ENCODE data around the gene PAGR1.
A peak's percentile ranks its signal among the peaks of the same experiment; 100 is the strongest.
"Not testable (repeated sequence)": the region's sequence is repeated elsewhere in the genome, so short reads cannot be mapped to it uniquely, and the experiment has no call there.

PAGR1 gene

DNA sequence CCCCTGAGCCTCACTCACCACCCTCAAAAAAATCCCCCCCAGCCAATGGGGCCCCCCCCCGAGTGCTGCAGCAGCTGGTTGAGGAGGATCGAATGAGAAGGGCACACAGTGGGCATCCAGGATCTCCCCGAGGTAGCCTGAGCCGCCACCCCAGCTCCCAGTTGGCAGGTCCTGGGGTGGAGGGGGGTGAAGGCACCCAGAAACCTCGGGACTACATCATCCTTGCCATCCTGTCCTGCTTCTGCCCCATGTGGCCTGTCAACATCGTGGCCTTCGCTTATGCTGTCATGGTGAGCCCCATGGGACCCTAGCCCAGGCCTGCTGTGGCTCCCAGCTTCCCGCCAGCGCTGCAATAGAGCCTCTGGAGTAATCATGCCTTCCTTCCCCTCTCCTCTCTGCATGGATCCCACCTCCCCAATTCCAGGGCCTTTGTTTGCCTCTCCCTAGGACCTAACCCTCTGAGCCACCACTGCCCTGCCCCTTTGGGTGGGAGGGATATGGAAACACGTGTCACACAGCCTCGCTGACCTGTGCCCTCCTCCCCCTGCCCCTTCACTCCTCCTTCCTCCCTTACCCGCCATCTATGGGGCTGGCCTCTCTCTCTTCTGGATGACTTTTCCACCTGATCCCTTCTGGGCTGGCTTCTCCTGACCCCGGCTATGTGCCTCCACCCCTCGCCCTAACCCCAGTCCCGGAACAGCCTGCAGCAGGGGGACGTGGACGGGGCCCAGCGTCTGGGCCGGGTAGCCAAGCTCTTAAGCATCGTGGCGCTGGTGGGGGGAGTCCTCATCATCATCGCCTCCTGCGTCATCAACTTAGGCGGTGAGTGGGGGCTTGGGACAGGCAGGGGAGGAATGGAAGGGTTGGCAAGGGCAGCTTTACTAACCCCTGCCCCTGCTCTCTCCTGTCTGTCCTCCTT lies 2.0 kb upstream of the PAGR1 start:
- no peak for DNase-seq

DNA sequence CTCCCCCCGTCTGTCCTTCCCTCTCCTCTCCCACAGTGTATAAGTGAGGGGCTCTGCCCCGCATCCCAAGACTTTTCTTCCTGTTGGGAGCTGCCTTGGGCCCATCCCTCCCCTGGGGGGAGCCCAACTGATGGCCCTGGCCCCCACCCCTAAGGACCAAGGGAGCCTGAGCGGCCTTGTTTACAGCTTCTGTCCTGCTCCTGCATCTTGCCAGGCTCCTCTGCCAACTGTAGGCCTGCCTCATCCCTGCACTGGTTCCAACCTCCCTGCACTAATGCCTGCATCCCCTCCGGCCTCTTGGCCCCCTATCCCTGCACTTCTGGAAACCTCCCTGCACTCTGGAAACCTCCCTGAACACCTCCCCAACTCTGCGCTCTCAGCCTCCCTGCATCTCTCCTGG lies 1.4 kb upstream of the PAGR1 start:
- no peak for DNase-seq

DNA sequence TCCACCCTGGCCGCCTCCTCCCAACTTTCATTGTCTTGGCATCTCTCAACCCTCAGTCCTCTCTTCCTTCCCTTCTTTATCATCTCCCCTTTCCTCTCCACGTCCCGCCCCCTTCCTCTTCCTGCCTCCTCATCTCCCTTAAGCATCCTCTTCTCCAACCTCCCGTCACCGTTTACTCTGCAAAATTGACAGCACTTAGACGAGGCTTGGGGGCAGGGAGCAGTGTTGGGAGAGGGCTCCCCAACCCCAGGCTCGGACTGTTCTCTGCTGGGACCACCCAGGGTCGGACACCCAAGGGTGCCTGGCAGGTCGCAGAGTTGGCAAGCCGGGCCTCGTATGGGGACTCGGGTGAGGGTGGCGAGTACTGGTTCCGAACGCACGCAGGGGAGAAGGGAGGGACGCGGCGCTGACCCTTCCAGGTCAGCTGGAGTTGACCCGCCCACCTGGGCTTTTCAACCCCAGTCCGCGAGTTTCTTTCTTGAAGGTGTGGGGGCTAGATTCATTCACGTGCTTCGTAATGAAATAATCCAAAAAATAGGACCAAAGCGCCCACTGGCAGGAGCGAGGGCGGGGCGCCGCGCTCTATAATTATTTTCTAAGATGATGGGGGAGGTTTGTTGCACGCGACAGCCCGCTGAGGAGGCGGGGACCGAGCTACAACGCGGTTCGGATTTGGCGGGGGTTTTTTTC lies 775 bp upstream of the PAGR1 start:
- peak; percentile 60 for DNase-seq

DNA sequence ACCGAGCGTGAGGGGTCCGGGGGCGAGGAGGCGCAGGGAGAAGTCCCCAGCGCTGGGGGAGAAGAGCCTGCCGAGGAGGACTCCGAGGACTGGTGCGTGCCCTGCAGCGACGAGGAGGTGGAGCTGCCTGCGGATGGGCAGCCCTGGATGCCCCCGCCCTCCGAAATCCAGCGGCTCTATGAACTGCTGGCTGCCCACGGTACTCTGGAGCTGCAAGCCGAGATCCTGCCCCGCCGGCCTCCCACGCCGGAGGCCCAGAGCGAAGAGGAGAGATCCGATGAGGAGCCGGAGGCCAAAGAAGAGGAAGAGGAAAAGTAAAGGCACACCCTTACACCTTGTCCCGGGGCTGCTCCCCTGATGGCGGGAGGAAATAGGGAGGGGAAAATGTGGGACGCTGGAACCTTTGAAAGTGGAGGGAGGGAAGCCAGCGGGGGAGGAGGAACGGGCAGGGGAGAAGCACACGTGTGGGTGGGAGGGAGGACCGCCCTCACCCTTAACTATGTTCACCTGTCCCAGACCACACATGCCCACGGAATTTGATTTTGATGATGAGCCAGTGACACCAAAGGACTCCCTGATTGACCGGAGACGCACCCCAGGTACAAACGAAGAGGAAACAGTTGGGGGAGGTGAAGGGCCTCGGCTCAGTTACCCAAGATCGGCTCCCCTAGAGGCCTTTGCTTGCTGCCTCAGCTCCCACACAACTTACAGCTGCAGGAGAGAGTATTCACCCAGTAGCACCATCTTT lies 916 bp downstream of the PAGR1 start:
- peak; percentile 78 for DNase-seq

DNA sequence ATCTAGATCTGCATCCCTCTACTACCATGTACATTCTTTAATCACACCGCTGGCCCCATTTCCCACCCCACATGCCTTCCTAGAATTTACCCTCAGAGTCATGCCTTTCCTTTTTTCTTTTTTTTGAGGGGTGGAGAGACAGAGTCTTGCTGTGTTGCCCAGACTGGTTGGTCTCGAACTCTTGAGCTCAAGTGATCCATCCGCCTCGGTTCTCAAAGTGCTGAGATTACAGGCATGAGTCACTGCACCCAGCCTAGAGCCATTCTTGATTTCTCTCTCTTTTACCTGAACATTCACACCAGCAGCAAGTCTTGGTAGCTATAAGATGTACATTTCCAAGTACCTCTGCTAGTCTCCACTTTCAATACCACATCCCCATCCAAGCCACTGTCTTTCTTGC lies 2.1 kb downstream of the PAGR1 start:
- DNase-seq = no peak

DNA sequence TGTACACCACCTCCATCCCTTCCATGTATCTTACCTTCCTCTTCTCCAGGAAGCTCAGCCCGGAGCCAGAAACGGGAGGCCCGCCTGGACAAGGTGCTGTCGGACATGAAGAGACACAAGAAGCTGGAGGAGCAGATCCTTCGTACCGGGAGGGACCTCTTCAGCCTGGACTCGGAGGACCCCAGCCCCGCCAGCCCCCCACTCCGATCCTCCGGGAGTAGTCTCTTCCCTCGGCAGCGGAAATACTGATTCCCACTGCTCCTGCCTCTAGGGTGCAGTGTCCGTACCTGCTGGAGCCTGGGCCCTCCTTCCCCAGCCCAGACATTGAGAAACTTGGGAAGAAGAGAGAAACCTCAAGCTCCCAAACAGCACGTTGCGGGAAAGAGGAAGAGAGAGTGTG lies 3.6 kb downstream of the PAGR1 start:
- DNase-seq = no peak

DNA sequence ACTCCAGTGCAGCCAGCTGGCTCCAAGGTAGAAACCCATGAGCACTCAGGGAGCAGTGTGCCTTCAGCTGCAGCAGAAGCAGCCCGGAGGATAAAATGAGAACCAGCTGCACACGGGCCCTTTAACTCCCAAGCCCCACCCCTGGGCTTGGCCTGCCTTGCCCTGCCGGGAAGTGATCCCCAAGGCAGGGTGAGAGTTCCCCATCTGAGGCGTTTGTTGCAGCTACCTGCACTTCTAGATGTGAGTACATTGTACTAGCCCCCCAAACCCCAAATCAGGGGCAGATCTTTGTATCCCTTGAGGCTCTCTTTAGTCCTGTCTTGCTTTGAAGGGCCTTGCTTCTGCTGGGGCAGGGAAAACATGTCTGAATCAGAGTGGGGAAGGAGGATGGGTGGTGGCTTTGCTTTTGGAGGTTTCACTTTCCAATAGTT lies 4.3 kb downstream of the PAGR1 start, which contains the start of gene MVP:
Gene MVP (plus strand): TSS at position 192 of the 431 bp plus-strand sequence. CDS start 10,088 bp downstream, outside the sequence.
- DNase-seq = peak; percentile 60

DNA sequence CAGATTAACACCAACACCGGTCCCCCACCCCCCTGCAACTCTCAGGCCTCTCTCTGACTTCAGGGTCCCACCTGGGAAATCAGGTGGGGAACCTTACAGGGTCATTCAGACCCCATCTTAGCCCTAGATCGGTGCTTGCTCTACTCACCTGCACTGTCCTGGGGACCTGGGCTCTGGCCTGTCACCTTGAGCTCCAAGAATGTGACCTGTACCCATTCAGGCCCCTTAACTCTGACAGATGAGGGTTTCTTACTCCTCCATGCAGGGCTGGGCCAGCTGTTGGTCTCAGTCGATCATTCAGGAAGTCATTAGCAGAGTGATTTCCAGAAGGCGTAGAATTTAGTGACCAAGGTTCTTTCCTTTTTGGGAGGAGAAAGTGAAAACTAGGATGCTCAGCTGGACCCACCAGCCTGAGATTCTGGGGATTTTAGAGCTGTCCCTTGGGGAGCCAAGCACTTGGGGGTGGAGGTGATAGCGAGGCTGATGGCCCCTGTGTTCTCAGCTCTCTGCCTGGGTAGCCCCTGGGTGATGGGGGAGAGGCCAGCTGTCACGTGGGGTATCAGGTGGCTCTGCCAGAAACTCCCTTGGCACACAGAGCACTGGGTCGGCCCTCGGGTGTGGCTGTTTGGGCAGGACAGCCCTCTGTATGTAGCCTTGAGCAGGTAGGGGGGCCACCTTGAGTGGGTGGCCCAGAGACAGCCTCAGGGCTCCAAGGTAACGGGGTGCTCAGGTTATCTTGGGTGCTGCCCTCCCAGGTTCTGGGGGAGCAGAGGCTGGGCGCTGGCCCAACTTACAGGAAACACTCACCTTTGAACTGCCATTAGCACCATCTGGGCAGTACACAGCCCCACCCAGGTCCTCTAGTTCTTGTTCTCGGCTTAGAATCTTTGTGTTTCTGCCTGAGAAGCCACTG lies 5.0 kb downstream of the PAGR1 start:
- DNase-seq = peak; percentile 58

DNA sequence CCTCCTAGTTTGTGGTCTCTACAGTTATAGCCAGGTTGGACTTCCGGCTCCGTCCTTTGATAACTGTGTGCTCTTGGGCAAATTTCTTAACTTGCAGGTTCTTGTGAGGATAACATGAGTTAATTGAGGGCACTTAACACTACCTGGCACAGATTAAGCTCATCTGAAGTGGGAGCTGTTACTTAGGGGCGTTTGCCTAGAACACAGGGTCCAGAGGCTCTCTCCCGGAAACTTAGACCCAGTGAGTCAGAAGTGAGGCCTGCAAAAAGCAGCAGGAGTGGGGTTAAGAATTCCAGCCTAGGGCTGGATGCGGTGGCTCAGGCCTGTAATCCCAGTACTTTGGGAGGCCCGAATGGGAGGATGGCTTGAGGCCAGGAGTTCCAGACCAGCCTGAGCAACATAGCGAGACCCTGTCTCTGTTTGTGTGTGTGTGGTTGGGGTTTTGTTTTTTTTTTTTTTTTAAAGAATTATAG lies 5.7 kb downstream of the PAGR1 start:
- DNase-seq = no peak

DNA sequence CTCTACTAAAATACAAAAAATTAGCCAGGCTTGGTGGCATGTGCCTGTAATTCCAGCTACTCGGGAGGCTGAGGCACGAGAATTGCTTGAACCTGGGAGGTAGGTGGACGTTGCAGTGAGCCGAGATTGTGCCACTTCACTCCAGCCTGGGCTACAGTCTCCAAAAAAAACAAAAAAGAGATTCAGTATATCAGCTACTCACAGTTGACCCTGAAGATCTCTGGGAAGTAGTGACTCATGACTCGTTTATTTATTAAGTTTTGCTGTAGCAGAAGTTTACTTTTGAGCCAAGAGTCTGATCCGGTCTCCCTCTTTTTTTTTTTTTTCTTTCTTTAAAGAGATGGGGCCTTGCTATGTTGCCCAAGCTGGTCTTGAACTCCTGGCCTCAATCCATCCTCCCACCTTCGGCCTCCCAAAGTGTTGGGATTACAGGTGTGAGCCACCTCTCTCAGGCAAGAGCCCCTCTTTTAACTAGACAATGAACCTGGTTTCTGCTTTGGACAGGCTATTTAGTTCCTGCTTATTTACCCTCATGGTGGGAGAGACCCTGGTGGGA lies 8.7 kb downstream of the PAGR1 start:
- DNase-seq = no peak

DNA sequence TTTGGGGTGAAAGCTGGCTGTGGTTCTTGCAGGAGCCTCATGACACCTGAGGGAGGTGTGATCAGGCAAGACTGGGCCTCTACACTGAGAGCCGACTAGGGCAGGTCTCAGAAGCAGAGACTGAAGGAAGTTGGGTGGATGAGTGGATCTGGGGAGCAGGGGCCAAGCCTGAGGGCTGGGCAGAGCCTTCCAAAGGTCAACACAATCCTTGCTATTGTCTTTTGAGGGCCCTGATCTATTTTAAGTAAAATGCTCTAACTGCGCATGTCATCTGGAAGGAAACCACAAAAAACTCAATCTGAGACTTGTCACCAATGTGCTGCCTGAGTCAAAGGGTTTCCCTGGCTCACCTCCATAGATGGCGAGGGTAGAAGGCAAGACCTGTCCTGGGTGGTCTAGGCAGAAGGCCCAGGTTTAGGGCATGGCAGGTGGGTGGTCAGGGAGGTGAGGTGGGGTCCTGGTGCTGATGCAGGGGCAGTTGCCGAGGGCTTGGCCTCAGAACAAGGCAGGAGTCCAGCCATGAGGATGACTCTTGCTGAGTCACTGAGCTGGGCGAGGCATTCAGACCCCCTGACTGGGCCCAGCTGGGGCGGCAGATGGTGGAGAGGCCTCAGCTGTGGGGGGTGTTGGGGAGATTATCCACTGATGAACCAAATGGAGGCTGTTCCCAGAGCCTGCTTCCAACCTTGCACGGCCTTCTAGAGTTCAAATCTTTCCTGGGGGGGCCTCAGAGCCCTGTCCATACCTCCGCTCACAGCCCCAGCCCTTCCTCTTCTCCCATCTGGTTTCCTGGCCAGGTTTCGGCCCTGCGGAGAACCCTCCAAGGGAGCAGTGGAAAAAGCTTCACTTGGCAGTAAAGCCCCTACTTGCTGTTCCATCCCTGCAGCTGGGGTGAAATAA lies 9.4 kb downstream of the PAGR1 start:
- DNase-seq = peak; percentile 62

DNA sequence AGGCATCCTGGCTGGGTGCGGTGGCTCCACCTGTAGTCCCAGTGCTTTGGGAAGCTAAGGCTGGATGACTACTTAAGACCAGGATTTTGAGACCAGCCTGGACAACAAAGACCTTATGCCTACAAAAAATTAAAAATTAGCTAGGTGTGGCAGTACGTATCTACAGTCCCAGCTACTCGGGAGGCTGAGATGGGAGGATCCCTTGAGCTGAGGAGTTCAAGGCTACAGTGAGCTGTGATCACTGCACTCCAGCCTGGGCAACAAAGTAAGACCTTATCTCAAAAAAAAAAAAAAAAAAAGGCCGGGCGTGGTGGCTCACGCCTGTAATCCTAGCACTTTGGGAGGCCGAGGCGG lies 10.4 kb downstream of the PAGR1 start:
- no peak for DNase-seq

DNA sequence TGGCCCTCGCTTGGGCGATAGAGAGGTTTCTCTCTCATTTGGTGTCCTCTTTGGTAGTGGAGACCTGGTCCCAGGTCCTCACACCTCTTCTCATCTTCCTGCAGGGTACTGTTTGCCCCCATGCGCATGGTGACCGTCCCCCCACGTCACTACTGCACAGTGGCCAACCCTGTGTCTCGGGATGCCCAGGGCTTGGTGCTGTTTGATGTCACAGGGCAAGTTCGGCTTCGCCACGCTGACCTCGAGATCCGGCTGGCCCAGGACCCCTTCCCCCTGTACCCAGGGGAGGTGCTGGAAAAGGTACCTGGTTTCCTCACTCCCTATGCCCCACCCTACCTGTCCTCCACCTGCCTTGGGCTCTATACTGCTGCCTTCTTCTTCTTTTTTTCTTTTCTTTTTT lies 14.8 kb downstream of the PAGR1 start:
- no peak for DNase-seq

DNA sequence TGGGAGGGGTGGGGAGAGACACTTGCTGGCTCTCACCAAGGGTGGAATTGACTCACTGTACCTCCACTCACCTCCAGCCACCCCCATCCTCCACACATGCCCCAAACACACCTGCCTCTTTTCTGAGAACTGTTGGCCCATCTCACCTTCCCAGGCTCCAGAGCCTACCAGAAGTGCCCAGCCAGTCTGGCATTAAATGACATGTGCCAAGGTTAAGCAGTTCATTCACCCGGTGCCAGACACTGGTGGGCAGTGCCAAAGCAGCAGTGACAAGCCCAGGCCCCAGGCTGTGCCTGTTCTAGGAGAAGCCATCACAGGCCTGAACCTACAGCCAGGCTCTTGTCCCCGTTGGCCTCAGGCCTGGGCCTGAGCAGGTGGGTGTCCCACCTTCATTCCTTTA lies 15.5 kb downstream of the PAGR1 start:
- DNase-seq = no peak

DNA sequence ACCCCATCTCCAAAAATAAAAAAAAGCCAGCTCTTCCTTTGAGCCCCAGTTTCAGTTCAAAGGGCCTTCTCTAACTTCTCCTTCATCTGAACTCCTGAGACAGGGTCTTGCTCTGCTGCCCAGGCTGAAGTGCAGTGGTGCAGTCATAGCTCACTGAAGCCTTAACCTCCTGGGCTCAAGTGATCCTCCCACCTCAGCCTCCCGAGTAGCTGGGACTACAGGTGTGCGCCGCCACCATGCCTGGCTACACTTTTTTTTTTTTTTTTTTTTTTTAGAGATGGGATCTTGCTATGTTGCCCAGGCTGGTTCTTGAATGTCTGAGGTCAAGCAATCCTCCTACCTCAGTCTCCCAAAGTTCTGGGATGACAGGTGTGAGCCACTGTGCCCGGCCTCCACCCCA lies 17.3 kb downstream of the PAGR1 start:
- not testable (repeated sequence) for DNase-seq

DNA sequence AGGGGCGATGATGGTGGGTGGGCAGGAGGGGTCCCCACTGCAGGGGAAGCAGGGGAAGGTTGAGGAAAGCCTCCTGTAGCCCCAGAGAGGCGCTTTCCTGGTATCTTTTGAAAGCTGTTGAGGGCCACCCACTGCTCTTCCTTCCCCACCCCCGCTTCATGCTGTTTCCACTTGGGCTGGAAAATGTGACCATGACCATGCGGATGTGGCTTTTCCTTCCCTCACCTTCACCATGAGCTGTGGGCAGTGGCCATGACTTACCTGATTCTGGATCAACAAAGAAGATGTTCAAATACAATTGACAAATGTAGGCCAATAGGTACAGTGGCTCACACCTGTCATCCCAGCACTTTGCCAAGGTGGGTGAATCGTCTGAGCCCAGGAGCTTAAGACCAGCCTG lies 18.1 kb downstream of the PAGR1 start:
- no peak for DNase-seq

DNA sequence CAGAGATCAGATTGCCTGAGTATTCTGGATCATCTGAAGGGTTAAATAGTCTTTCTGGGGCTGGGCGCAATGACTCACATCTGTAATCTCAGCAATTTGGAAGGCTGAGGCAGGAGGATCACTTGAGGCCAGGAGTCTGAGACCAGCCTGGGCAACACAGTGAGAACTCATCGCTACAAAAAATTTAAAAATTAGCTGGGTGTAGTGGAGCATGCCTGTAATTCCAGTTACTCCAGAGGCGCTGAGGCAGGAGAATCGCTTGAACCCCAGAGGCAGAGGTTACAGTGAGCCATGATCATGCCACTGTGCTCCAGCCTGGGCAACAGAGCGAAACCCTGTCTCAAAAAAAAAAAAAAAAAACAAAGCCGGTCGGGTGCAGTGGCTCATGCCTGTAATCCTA lies 20.0 kb downstream of the PAGR1 start:
- DNase-seq = no peak

DNA sequence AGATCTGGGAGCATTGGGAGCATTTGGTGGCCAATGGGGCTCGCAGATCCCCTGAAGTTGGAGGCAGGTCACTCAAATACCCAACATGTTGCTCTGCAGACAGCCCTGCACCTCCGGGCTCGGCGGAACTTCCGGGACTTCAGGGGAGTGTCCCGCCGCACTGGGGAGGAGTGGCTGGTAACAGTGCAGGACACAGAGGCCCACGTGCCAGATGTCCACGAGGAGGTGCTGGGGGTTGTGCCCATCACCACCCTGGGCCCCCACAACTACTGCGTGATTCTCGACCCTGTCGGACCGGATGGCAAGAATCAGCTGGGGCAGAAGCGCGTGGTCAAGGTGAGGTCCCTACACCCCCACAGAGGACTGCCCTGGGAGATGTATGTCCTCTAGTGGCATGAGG lies 20.7 kb downstream of the PAGR1 start:
- no peak for DNase-seq

DNA sequence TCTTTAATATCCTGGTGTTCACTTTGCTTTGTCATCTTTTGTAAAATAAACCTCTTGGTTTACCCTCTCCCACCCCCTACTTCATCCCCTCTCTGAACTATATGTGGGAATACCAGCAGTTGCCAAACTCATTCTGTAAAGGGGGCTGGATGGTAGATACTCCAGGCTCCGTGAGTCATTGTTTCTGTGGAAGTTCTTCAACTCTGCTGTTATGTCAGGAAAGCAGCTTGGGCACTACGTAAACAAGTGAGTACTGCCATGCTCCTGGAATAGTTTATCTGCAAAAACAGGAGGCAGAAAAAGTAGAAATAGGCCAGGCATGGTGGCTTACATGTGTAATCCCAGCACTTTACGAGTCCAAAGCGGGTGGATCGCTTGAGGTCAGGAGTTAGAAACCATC lies 21.9 kb downstream of the PAGR1 start:
- no peak for DNase-seq

DNA sequence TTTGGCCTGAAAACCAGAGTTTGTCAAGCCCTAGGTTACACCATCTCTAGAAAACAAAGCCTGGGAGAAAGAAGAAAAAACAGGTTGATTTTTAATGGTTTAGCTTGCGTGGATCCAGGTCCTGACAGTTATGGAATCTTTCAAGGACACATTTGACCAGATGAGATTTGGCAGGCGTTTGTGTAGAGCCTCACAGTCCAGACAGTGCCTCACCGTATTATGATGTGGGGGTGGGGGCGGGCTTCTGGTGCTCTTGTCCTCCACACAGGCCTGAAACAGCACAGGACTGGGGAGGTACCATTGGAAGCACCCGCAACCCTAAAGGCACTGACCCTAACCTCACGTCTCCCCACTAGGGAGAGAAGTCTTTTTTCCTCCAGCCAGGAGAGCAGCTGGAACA lies 23.9 kb downstream of the PAGR1 start:
- no peak for DNase-seq

DNA sequence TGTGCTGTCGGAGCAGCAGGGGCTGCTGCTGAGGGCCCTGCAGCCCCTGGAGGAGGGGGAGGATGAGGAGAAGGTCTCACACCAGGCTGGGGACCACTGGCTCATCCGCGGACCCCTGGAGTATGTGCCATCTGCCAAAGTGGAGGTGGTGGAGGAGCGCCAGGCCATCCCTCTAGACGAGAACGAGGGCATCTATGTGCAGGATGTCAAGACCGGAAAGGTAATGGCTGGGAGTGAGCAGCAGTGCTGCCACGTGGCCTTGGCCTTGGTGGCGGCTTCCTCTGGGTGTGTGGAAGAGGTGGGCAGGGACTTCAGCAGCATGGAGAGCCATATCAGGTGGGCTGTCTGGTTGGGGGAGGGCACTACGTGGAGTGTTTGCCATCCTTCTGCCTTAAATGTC lies 24.3 kb downstream of the PAGR1 start:
- DNase-seq = no peak

Measured in stimulated activated CD4-positive, alpha-beta T cell treated with anti-CD3 and anti-CD28 coated beads, Interleukin-1b, Interleukin-23, amount 100 ng/mL, for 48 hours (primary cell).